NCI-H1417 treated with DMSO at 0.1 percent for 48 hours (cell line): Measurements from ENCODE around the gene NUDT2.

Experiments used
- DNase-seq: peaks from one replicate; lab custom pipeline; 2025; lab: John Stamatoyannopoulos, UW

The NUDT2 gene

DNA sequence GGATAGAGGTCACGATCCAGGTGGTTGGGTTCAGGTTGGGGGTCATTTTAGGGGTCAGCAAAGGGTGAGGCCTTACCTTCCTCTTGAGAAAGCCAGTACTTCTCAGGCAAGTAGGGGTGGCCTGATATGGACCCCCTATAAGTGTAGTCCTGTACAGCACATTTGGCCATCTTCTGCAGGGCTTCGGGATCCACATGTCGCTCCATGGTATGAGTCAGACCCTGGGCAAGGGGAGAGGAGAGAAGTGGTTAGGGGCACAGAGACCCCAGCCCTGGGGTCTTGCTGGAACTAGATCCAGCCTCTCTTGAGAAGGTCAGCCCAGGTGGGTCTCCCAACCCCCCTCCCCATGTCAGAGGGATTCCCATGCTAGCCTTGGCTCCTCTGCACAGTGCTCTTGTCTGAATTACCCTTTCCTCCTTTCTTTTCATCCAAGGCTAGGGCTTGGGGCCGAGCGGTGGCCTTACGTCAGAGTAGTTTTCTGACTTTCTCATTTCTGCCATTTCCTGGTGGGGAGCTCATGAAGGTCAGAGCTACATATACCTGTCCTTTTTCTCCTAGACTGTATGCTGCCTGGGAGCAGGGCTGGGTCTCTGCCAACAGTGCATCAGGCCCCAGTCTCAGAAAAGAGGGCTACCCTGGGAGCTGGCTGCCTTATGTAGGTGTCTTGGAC is 56.3 kb downstream of the NUDT2 start:
- DNase-seq = no peak

GRCh38 chr9:34386656-34387055 is 57.3 kb downstream of the NUDT2 start:
- DNase-seq = no peak

- no peak for DNase-seq
Measured at GRCh38 chr9:34387239-34387638, 57.9 kb downstream of the NUDT2 start.

DNA sequence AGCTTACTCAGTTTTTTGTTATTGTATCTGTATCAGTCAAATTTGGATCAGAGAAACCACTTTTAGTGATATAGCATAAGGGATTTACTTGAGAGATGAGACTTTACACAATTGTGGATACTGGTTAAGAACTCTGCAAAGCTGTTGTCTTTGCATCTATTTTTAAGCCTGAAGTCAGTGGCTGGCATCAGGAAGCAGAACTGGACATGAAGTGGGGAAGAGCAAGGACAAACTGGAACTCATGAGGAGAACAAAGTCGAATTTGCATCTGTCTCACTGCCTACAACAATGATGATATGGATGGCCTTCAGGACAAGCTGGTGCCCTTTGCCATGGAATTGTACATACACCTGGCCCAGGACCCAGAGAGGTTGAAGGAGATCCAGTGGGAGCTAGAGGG is 63.1 kb downstream of the NUDT2 start:
- no peak for DNase-seq
